Aortic smooth muscle cell (primary cell): ENCODE results near the gene PMEL. TPM values are rescaled to one million over a fixed set of nuclear protein-coding genes. Genes with fewer than 3 reads are reported as not detected.

Source experiments
- total RNA-seq: library from RNA; depleted of rRNA; stranded (reverse); fragments of >200 nt; gene quantifications from 2 replicates; pipeline ENCODE4 v1.2.3, GENCODE V29; 2014

PMEL gene
- total RNA-seq, result 0.26 and 1.2 TPM in 2 replicates

GRCh38 chr12:55965941-55966407, at the start of gene PMEL:
PMEL (minus strand) TSS chr12:55966042; CDS start chr12:55966011, 31 bp downstream.

GRCh38 chr12:55996715-55997534, 31.1 kb upstream of the PMEL start, which contains the start of gene SUOX:
SUOX (plus strand) TSS chr12:55997276; CDS start chr12:56002222, 4,946 bp downstream.

GRCh38 chr12:55973599-55974307, 7.9 kb upstream of the PMEL start, which contains the start of gene RAB5B:
RAB5B (plus strand) TSS chr12:55974078; CDS start chr12:55986961, 12,883 bp downstream.

GRCh38 chr12:55966408-55967281, 803 bp upstream of the PMEL start, which contains the start of gene CDK2:
CDK2 (plus strand) TSS chr12:55966830; CDS start chr12:55967009, 179 bp downstream.

GRCh38 chr12:55930771-55931316, 35.0 kb downstream of the PMEL start, which contains the start of gene DGKA:
DGKA (plus strand) TSS chr12:55931162; CDS start chr12:55936504, 5,342 bp downstream.

GRCh38 chr12:55927588-55928502, 38.0 kb downstream of the PMEL start, which contains the start of gene PYM1:
PYM1 (minus strand) TSS chr12:55927894; CDS start chr12:55927761, 133 bp downstream.

Other genes starting within 250 kb of the PMEL start
- 149 and 177 TPM in 2 replicates for gene BLOC1S1, start 250.0 kb downstream of the PMEL start, total RNA-seq
- 20.5 and 27.5 TPM in 2 replicates for gene RDH5, start 245.6 kb downstream of the PMEL start, total RNA-seq
- gene CD63, start 237.0 kb downstream of the PMEL start, total RNA-seq, result 3,918 and 4,269 TPM in 2 replicates
- gene GDF11, start 222.9 kb downstream of the PMEL start, total RNA-seq, result 3.2 and 4.5 TPM in 2 replicates
- 111 and 113 TPM in 2 replicates for gene SARNP, start 148.3 kb downstream of the PMEL start, total RNA-seq
- gene ORMDL2, start 148.0 kb downstream of the PMEL start, total RNA-seq, result 32.1 and 34.0 TPM in 2 replicates
- gene DNAJC14, start 136.5 kb downstream of the PMEL start, total RNA-seq, result 56.0 and 69.4 TPM in 2 replicates
- 6.7 and 11.0 TPM in 2 replicates for gene MMP19, start 123.1 kb downstream of the PMEL start, total RNA-seq
- 37.4 and 38.1 TPM in 2 replicates for gene PYM1, start 38.1 kb downstream of the PMEL start, total RNA-seq
- 47.6 and 81.6 TPM in 2 replicates for gene DGKA, start 34.9 kb downstream of the PMEL start, total RNA-seq
- gene CDK2, start 788 bp upstream of the PMEL start, total RNA-seq, result 14.1 and 27.6 TPM in 2 replicates
- gene RAB5B, start 8.0 kb upstream of the PMEL start, total RNA-seq, result 40.0 and 62.2 TPM in 2 replicates
- 9.2 and 12.0 TPM in 2 replicates for gene SUOX, start 31.2 kb upstream of the PMEL start, total RNA-seq
- gene IKZF4, start 55.0 kb upstream of the PMEL start, total RNA-seq, result 1.1 and 2.5 TPM in 2 replicates
- gene RPS26, start 75.9 kb upstream of the PMEL start, total RNA-seq, result 63.3 and 80.3 TPM in 2 replicates
- 0.19 and 3.6 TPM in 2 replicates for gene ERBB3, start 114.1 kb upstream of the PMEL start, total RNA-seq
- 129 and 141 TPM in 2 replicates for gene PA2G4, start 138.5 kb upstream of the PMEL start, total RNA-seq
- gene RPL41, start 150.6 kb upstream of the PMEL start, total RNA-seq, result 3,729 and 3,955 TPM in 2 replicates
- 6.8 and 7.9 TPM in 2 replicates for gene ZC3H10, start 152.2 kb upstream of the PMEL start, total RNA-seq
- 209 and 236 TPM in 2 replicates for gene ESYT1, start 162.2 kb upstream of the PMEL start, total RNA-seq
- gene MYL6B, start 186.5 kb upstream of the PMEL start, total RNA-seq, result 93.8 and 98.2 TPM in 2 replicates
- gene MYL6, start 192.3 kb upstream of the PMEL start, total RNA-seq, result 3,015 and 3,100 TPM in 2 replicates
- 47.4 and 50.4 TPM in 2 replicates for gene SMARCC2, start 223.4 kb upstream of the PMEL start, total RNA-seq